ENCODE data around the gene FKBP9. TPM values are rescaled to one million over a fixed set of nuclear protein-coding genes. Genes with fewer than 3 reads are reported as not detected.
"Not testable (repeated sequence)": the region's sequence is repeated elsewhere in the genome, so short reads cannot be mapped to it uniquely, and the experiment has no call there.

The FKBP9 gene
- total RNA-seq, 2 experiments from 2014 or later: 0.78 to 0.94 TPM

GRCh38 chr7:32991975-32992700, 34.9 kb downstream of the FKBP9 start:
- H3K4me1 Mint-ChIP-seq (ENCODE audit: low read depth): peaks cover 10% of the 10 kb centered on the region
- H3K27me3 Mint-ChIP-seq; H3K27ac Mint-ChIP-seq; POLR2A ChIA-PET; DNase-seq; intact Hi-C loops (cut with micrococcal nuclease); H3K9me3 Mint-ChIP-seq; H3K36me3 Mint-ChIP-seq; CTCF ChIA-PET; H3K4me3 Mint-ChIP-seq: not testable (repeated sequence)

- DNase-seq; H3K4me3 Mint-ChIP-seq; POLR2A ChIA-PET; H3K36me3 Mint-ChIP-seq; H3K27me3 Mint-ChIP-seq; intact Hi-C loops (cut with micrococcal nuclease); H3K9me3 Mint-ChIP-seq; CTCF ChIA-PET; H3K27ac Mint-ChIP-seq: not testable (repeated sequence)
- H3K4me1 Mint-ChIP-seq (ENCODE audit: low read depth): peaks cover 10% of the 10 kb centered on the region
These were observed 35.5 kb downstream of the FKBP9 start for GRCh38 chr7:32992750-32993149.

- H3K27ac Mint-ChIP-seq; intact Hi-C loops (cut with micrococcal nuclease); H3K36me3 Mint-ChIP-seq; H3K4me3 Mint-ChIP-seq; CTCF ChIA-PET; H3K9me3 Mint-ChIP-seq; DNase-seq; H3K4me1 Mint-ChIP-seq (ENCODE audit: low read depth); H3K27me3 Mint-ChIP-seq; POLR2A ChIA-PET: not testable (repeated sequence)
These were observed 40.7 kb downstream of the FKBP9 start for GRCh38 chr7:32997956-32998355.

- intact Hi-C loops (cut with micrococcal nuclease); H3K4me3 Mint-ChIP-seq; DNase-seq; CTCF ChIA-PET; H3K27me3 Mint-ChIP-seq; POLR2A ChIA-PET; H3K9me3 Mint-ChIP-seq; H3K36me3 Mint-ChIP-seq; H3K4me1 Mint-ChIP-seq (ENCODE audit: low read depth); H3K27ac Mint-ChIP-seq: not testable (repeated sequence)
These were observed 41.3 kb downstream of the FKBP9 start for GRCh38 chr7:32998361-32999171.

- intact Hi-C loops (cut with micrococcal nuclease); H3K27ac Mint-ChIP-seq; H3K9me3 Mint-ChIP-seq; POLR2A ChIA-PET; CTCF ChIA-PET; DNase-seq; H3K36me3 Mint-ChIP-seq; H3K4me3 Mint-ChIP-seq; H3K27me3 Mint-ChIP-seq; H3K4me1 Mint-ChIP-seq (ENCODE audit: low read depth): not testable (repeated sequence)
These were observed 42.1 kb downstream of the FKBP9 start for GRCh38 chr7:32999380-32999779.

GRCh38 chr7:33003111-33003510, 45.9 kb downstream of the FKBP9 start:
- H3K4me1 Mint-ChIP-seq (ENCODE audit: low read depth); H3K27me3 Mint-ChIP-seq; H3K9me3 Mint-ChIP-seq; H3K36me3 Mint-ChIP-seq; DNase-seq; H3K27ac Mint-ChIP-seq; CTCF ChIA-PET; POLR2A ChIA-PET; H3K4me3 Mint-ChIP-seq; intact Hi-C loops (cut with micrococcal nuclease): not testable (repeated sequence)

- H3K9me3 Mint-ChIP-seq; POLR2A ChIA-PET; H3K4me3 Mint-ChIP-seq; intact Hi-C loops (cut with micrococcal nuclease); H3K4me1 Mint-ChIP-seq (ENCODE audit: low read depth); CTCF ChIA-PET; H3K27ac Mint-ChIP-seq; H3K27me3 Mint-ChIP-seq; H3K36me3 Mint-ChIP-seq; DNase-seq: not testable (repeated sequence)
These were observed 46.9 kb downstream of the FKBP9 start for GRCh38 chr7:33004104-33004616.

GRCh38 chr7:33005193-33005592, 48.0 kb downstream of the FKBP9 start:
- H3K27me3 Mint-ChIP-seq; H3K4me1 Mint-ChIP-seq (ENCODE audit: low read depth); H3K4me3 Mint-ChIP-seq; H3K27ac Mint-ChIP-seq; H3K9me3 Mint-ChIP-seq; POLR2A ChIA-PET; H3K36me3 Mint-ChIP-seq; CTCF ChIA-PET; DNase-seq; intact Hi-C loops (cut with micrococcal nuclease): not testable (repeated sequence)

- H3K4me1 Mint-ChIP-seq (ENCODE audit: low read depth); DNase-seq; intact Hi-C loops (cut with micrococcal nuclease); POLR2A ChIA-PET; H3K36me3 Mint-ChIP-seq; CTCF ChIA-PET; H3K27ac Mint-ChIP-seq; H3K4me3 Mint-ChIP-seq; H3K27me3 Mint-ChIP-seq; H3K9me3 Mint-ChIP-seq: not testable (repeated sequence)
These were observed 48.5 kb downstream of the FKBP9 start for GRCh38 chr7:33005690-33006089.

GRCh38 chr7:33009734-33010133, 52.5 kb downstream of the FKBP9 start:
- Mint-ChIP-seq H3K27ac (no peak overlapping the region), H3K36me3 (peaks cover 24% of the 10 kb centered on the region), H3K4me3 (no peak overlapping the region), H3K9me3 (no peaks in the 10 kb centered on the region), H3K27me3 (no peaks in the 10 kb centered on the region), H3K4me1 (ENCODE audit: low read depth) (no peaks in the 10 kb centered on the region)
- CTCF ChIA-PET: interaction anchor here (0.7 to 0.9 kb wide), 2 partner anchors 53 to 98 kb away, joined by 3 read pairs; no protein-coding TSS in a partner anchor
- POLR2A ChIA-PET: no interaction called here
- no peak for DNase-seq
- intact Hi-C loops (cut with micrococcal nuclease): no loop called here

- H3K4me1 Mint-ChIP-seq (ENCODE audit: low read depth): no peaks in the 10 kb centered on the region
- no peak overlapping the region for H3K4me3 Mint-ChIP-seq
- H3K27me3 Mint-ChIP-seq: no peaks in the 10 kb centered on the region
- DNase-seq: no peak
- intact Hi-C loops (cut with micrococcal nuclease): no loop called here
- H3K9me3 Mint-ChIP-seq: no peaks in the 10 kb centered on the region
- CTCF ChIA-PET: interaction anchor here (1.4 kb wide), 1 partner anchor 235 kb away, joined by 3 read pairs; no protein-coding TSS in a partner anchor
- H3K36me3 Mint-ChIP-seq: peaks cover 35% of the 10 kb centered on the region
- no peak overlapping the region for H3K27ac Mint-ChIP-seq
- POLR2A ChIA-PET: interaction anchor here (0.9 kb wide), 1 partner anchor 50 kb away, joined by 3 read pairs; no protein-coding TSS in a partner anchor
These were observed 55.1 kb downstream of the FKBP9 start for GRCh38 chr7:33012364-33012763.

- CTCF ChIA-PET: no interaction called here
These were observed 67.0 kb downstream of the FKBP9 start for GRCh38 chr7:33024189-33024757.

More at GRCh38 chr7:33024189-33024757, 67.0 kb downstream of the FKBP9 start:
- Mint-ChIP-seq H3K27me3 (no peaks in the 10 kb centered on the region), H3K4me3 (no peak overlapping the region), H3K27ac (no peak overlapping the region), H3K4me1 (ENCODE audit: low read depth) (no peaks in the 10 kb centered on the region), H3K36me3 (peaks cover 17% of the 10 kb centered on the region), H3K9me3 (no peaks in the 10 kb centered on the region)
- POLR2A ChIA-PET: no interaction called here
- DNase-seq: no peak
- intact Hi-C loops (cut with micrococcal nuclease): no loop called here

Data from activated CD4-positive, alpha-beta memory T cell treated with anti-CD3 and anti-CD28 coated beads for 36 hours (primary cell).